ENCODE data around the gene SPART.
A peak's percentile ranks its signal among the peaks of the same experiment; 100 is the strongest.

SPART gene, protein sequence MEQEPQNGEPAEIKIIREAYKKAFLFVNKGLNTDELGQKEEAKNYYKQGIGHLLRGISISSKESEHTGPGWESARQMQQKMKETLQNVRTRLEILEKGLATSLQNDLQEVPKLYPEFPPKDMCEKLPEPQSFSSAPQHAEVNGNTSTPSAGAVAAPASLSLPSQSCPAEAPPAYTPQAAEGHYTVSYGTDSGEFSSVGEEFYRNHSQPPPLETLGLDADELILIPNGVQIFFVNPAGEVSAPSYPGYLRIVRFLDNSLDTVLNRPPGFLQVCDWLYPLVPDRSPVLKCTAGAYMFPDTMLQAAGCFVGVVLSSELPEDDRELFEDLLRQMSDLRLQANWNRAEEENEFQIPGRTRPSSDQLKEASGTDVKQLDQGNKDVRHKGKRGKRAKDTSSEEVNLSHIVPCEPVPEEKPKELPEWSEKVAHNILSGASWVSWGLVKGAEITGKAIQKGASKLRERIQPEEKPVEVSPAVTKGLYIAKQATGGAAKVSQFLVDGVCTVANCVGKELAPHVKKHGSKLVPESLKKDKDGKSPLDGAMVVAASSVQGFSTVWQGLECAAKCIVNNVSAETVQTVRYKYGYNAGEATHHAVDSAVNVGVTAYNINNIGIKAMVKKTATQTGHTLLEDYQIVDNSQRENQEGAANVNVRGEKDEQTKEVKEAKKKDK

DNA sequence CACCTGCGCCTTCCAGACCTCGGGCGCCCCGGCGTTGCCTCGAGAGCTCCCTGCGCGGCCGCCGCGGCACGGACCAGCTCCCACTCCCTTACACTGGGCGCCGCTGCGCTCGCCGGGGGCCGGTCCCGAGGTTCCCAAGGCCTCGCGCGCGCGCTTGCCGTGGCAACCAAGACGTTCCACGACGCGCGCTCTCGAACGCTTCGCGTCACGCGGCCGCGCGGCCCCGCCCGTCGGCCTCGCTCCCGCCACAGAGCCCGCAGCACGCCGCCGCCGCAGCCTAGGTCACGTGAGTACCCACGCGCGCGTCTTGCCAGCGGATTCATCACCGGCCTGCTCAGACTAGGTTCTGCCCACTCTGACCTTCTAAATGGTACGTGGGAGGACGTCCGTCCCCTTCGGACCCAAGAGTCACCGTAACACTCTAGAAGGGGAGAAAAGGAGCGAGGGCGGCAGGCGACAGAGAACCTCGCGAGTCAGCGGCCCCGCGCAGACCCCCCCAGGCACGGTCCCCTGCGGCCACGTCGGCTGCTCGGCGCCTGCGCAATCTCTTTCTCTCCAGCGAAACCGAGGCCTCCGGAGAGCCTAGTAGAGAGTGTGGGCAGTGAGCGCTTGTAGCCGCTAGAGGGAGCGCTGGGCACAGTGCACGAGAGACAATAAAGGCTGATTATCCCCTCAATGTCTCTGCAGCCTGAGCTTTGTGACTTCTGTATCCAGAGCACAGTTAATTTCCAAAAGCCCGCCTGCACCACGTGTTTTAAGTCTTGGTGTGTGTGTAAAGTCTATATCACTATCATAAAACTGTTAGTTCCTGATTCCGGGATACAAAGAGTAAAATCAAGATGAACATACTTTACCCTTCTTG lies at the start of gene SPART:
Gene SPART, minus strand, starts transcription at position 173 of the 862 bp plus-strand sequence. CDS start 10,564 bp downstream, outside the sequence.
- peak; percentile 98 for DNase-seq

GRCh38 chr13:36395280-36395679 lies 49.1 kb upstream of the SPART start:
- peak; percentile 54 for DNase-seq

DNA sequence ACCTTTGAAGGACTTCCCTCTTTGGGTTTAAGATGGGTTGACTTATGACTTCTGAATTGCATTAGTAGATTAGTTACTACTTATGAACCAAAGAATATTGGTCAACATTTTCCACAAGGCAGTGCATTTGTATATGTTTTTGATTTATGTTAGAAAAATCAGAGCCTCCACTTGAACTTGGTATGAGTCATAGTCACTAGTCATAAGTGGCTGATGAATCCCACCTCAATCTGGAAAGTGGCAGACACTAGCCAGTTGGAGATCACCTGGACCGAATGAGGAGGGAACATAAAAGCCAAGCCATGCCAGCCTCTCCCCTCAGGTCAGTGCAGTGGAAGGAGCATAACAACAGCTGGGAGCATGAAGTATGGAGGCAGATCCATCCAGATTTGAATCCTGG lies 39.3 kb upstream of the SPART start:
- DNase-seq = peak; percentile 2

GRCh38 chr13:36382030-36382429 lies 35.8 kb upstream of the SPART start:
- DNase-seq = no peak

- no peak for DNase-seq
These were observed 31.8 kb upstream of the SPART start for GRCh38 chr13:36377826-36378468.

DNA sequence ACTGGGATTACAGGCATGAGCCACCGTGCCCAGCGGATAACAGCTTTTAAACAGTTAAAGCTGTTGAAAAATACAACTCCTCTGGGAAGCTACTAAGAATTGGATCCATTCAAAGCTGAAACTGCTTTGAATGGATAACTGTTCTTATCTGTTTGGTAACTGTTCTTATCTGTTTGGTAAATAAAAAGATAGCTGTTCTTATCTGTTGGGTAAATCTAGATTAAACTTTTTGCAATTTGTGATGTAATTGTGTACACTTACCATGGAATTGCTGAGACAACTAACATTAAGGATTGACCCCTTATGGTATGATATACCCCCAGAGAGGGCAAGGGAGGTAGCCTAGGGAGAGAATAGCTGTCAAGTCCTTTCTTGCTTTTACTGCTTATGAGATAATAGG lies 27.9 kb upstream of the SPART start:
- no peak for DNase-seq

DNA sequence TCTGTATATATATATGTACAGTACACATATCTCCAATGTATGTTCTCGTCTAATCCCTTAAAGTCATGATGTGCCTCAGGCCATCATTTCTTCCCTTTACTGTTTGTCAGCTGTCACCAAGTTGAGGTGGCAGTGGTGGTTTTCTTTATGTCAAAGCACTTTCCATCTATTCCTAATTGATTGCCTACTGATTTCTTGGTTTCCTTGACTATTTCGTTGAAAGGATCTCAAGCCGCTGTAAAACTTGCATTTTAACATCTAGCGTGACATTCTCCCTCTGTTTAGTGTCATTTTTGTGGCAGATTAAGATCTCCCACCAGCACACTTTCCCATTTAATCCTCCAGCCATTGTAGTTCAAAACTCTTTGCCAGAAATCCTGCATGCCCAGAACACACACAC lies 25.0 kb upstream of the SPART start:
- DNase-seq = no peak

- DNase-seq = no peak
These were observed 23.9 kb upstream of the SPART start for GRCh38 chr13:36370108-36370429.

DNA sequence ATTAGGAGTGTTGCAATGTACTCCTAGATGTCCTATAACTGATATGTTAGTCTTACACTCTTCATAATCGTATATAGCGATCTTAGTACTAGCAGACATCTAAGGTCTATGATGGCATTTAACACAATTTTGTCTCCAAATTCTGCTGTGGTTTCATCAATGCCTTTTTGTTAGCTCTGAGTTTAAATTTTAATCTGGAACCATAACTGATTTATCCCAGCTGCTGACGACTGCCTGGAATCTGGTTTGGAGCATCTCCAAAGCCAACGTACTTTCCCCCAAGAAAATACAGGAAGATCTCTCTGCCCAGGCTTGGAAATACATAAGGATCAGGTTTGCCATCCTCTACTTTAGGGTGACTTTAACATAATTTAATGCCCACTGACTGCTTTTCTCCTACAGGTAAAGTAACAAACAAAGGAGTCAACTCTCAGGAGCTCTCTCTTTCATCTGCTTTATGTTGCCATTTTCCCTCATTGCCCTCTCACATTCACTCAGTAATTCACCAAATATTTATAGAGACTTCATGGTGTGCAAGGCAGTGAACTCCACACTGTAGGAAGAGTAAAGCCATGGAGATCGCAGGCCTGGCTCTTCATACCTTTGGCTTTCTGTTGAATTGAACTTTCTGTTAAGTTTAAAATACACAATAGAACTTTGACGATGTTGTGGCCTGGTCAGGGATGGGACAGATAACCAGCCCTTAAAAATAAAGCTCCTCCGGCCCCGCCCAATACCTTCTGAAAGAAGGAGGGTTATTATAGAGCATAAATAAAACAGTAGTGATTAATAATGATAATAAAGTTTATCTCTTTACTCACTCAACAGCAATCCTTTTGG lies 23.3 kb upstream of the SPART start:
- DNase-seq = no peak

DNA sequence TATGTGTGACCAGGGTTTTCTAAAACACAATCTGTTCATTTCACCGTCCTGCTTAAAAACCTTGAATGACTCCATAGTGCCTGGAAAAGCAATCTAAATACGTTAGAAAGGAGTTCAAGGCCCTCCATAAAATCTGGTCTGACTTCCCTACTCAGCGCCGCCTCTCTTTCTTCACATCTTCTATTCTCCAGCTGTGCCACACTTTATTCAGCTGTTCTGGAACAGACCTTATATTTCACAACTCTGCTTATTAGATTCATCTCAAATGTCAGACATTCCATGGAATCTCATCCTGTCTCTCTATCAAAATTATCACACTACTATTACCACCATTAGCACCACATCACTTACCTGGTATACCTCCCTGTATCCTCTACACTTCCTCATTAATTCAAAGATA lies 19.8 kb upstream of the SPART start:
- no peak for DNase-seq

- no peak for DNase-seq
These were observed 17.2 kb upstream of the SPART start for GRCh38 chr13:36363366-36363863.

- DNase-seq = no peak
These were observed 16.7 kb upstream of the SPART start for GRCh38 chr13:36362914-36363313.

- peak; percentile 60 for DNase-seq
These were observed 16.1 kb upstream of the SPART start for GRCh38 chr13:36362251-36362650.

DNA sequence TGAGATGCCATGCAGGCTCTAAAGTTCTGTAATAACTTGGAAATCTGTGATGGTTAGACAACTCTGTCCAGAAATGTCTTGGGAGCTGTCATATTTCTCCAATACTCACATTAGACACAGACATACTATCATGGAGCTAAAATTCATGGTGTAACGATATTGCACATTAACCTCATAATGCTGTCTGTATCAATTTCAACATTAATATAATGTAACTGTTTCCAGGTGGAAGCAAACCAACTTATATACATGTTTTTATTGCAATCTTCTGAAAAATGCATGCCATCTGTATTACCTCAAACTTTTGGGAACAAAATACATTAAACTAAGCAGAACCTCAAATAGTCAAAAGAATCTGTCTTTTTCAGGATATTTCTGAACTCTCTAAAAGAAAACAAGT lies 14.7 kb upstream of the SPART start:
- no peak for DNase-seq

GRCh38 chr13:36359301-36359950 lies 13.2 kb upstream of the SPART start:
- no peak for DNase-seq

- no peak for DNase-seq
These were observed 12.1 kb upstream of the SPART start for GRCh38 chr13:36358175-36358718.

DNA sequence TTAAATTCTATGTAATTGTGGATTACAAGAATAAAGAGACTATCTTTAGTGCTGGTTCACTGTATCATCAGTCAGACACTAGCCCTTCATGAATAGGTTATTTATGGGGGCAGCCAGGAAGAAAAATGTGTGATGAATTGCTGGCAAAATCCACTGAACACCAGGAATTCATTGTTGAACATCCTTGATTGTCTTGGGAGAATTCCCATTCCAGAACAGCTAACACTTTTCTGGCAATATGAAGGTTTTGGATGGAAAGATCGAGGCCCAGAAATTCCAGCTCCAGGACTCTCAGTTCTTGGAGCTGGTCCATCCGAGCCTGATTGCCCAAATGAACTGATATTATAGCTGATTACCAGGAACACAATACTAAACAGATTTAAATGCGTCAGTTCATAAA lies 11.5 kb upstream of the SPART start:
- DNase-seq = no peak

DNA sequence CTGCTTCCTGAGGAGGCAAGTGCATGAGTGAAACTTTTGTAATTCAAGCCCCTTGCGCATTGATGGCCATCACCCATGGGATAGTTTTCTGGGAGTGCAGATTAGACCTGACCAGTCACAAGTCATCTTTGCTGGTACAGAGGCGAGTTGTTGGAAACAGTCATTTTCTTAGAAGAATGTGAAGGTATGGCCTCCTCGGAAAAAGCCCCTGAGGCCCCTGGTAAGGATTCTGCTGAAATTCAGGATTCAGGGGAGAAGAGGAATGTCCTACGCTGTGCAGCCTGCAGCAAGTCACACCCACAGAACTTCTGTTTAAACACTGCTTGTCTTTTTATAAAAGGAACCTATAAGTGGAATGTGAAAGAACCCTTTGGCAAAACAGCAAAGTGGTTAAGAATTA lies 11.0 kb upstream of the SPART start:
- DNase-seq = no peak

GRCh38 chr13:36356058-36356457 lies 9.9 kb upstream of the SPART start:
- DNase-seq = no peak

DNA sequence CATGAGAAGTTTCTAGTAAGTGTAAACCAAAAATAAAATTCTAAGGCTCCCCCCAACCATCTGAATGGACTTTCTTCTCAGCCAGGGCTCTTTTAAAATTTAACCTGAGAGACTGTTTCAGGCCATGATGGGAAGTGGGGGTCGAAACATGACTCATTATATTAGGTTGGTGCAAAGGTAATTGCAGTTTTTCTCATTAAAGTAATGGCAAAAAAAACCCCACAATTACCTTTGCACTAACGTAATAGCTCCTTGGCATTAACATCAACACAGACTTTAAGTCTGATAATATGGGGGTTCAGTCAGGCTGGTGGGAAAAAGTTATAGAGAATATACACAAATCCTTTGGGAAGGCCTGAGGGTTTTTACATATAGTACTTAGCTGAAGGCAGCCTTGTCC lies 9.4 kb upstream of the SPART start:
- DNase-seq = no peak

Data from suppressor macrophage treated with lipopolysaccharide for 4 hours (primary cell).